Stimulated activated CD8-positive, alpha-beta memory T cell treated with anti-CD3 and anti-CD28 coated beads, Interleukin-12 subunit alpha, Interleukin-12 subunit beta, amount 100 ng/mL, for 1 hour (primary cell): Measurements from ENCODE around the gene TRIM71.

Experiments
- DNase-seq: peaks from one replicate; pipeline ENCODE4 v3.0.0-alpha.2; 2020; ENCODE audit warnings: low read depth

TRIM71 gene

GRCh38 chr3:32866533-32866932 is 48.7 kb downstream of the TRIM71 start:
- DNase-seq, result no peak

GRCh38 chr3:32867954-32868353 is 50.2 kb downstream of the TRIM71 start:
- DNase-seq, result no peak

- no peak for DNase-seq
Observed at GRCh38 chr3:32868719-32869512, 51.1 kb downstream of the TRIM71 start.

GRCh38 chr3:32869513-32870047 is 51.8 kb downstream of the TRIM71 start:
- no peak for DNase-seq

GRCh38 chr3:32870373-32871095 is 52.7 kb downstream of the TRIM71 start:
- DNase-seq, result no peak

- no peak for DNase-seq
Observed at GRCh38 chr3:32871273-32871672, 53.5 kb downstream of the TRIM71 start.

- no peak for DNase-seq
Observed at GRCh38 chr3:32872487-32873382, 54.9 kb downstream of the TRIM71 start.

GRCh38 chr3:32873531-32874130 is 55.8 kb downstream of the TRIM71 start:
- DNase-seq, result no peak

- no peak for DNase-seq
Observed at GRCh38 chr3:32876920-32877319, 59.1 kb downstream of the TRIM71 start.

GRCh38 chr3:32877598-32877997 is 59.8 kb downstream of the TRIM71 start:
- DNase-seq, result no peak

- DNase-seq, result no peak
Observed at GRCh38 chr3:32880225-32880624, 62.4 kb downstream of the TRIM71 start.

- no peak for DNase-seq
Observed at GRCh38 chr3:32881624-32882023, 63.8 kb downstream of the TRIM71 start.

GRCh38 chr3:32882189-32882588 is 64.4 kb downstream of the TRIM71 start:
- no peak for DNase-seq

- no peak for DNase-seq
Observed at GRCh38 chr3:32882603-32883025, 64.8 kb downstream of the TRIM71 start.

GRCh38 chr3:32883817-32884216 is 66.0 kb downstream of the TRIM71 start:
- DNase-seq, result no peak

GRCh38 chr3:32884591-32884990 is 66.8 kb downstream of the TRIM71 start:
- DNase-seq, result no peak

GRCh38 chr3:32885283-32885901 is 67.6 kb downstream of the TRIM71 start:
- no peak for DNase-seq

GRCh38 chr3:32886296-32886695 is 68.5 kb downstream of the TRIM71 start:
- no peak for DNase-seq

- no peak for DNase-seq
Observed at GRCh38 chr3:32886911-32887310, 69.1 kb downstream of the TRIM71 start.

GRCh38 chr3:32888739-32889138 is 70.9 kb downstream of the TRIM71 start:
- DNase-seq, result no peak
